Stimulated activated naive B cell treated with anti-CD40 and anti-IgM and Interleukin-4, amounts not matched to agents 10 μg/mL and 1 μg/mL and 100 μg/mL, for 72 hours (primary cell): Measurements from ENCODE around the gene KCP.

ENCODE experiments used
- ATAC-seq, 2 donors: fragments of 150-1000 bp; cut with Tn5 transposase; replicated peaks; 2 replicates each; pipeline ENCODE4 v1.10.0; 2021; ENCODE audit warnings: moderate library complexity in 1 of 2
- DNase-seq: peaks from one replicate; pipeline ENCODE4 v3.0.0; 2021
- H3K27ac Mint-ChIP-seq: one replicate; pipeline ENCODE4 v1.8.0; 2022; ENCODE audit warnings: mild to moderate bottlenecking, mixed read lengths
- H3K27me3 Mint-ChIP-seq, 2 donors: one replicate each; pipeline ENCODE4 v1.8.0; 2022; ENCODE audit warnings: mixed read lengths in 2 of 2
- H3K36me3 Mint-ChIP-seq, 2 donors: one replicate each; pipeline ENCODE4 v1.8.0; 2022; ENCODE audit warnings: mixed read lengths in 2 of 2, mild to moderate bottlenecking in 1 of 2
- H3K4me1 Mint-ChIP-seq, 2 donors: one replicate each; pipeline ENCODE4 v1.8.0; 2022; ENCODE audit warnings: mixed read lengths in 2 of 2, mild to moderate bottlenecking in 1 of 2
- H3K4me3 Mint-ChIP-seq, 2 donors: one replicate each; pipeline ENCODE4 v1.8.0; 2022; ENCODE audit warnings: mild to moderate bottlenecking in 2 of 2, mixed read lengths in 2 of 2, moderate library complexity in 1 of 2
- H3K9me3 Mint-ChIP-seq, 2 donors: one replicate each; pipeline ENCODE4 v1.8.0; 2022; ENCODE audit warnings: mixed read lengths in 2 of 2, mild to moderate bottlenecking in 1 of 2

KCP gene

GRCh38 chr7:128876586-128876977 is 33.9 kb downstream of the KCP start:
- Mint-ChIP-seq H3K27me3 (peaks cover 4 to 9% of the 10 kb centered on the region in 2 donors), H3K9me3 (no peaks in the 10 kb centered on the region), H3K36me3 (no peaks in the 10 kb centered on the region), H3K4me1 (no peaks in the 10 kb centered on the region), H3K27ac (no peak overlapping the region), H3K4me3 (no peak overlapping the region)
- DNase-seq (no peak), ATAC-seq (no peak)

DNA sequence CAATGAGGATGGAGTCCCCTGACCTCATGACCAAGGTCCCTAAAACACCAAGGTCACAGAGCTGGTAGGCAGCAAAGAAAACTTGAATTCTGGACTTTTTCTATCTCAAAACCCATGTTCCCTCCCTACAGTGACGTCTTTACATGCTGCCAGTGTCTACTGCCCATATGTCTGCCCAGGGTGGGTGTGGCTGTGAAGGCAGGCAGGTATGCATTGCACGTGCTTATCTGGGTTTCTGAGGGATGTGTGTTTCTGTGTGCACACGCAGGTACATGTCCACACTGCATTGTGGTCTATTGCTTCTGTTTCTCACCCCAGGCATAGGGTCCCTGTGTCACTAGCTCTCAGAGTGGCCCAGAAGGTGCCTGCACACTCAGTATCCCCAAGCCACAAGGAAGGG is 34.4 kb downstream of the KCP start:
- ATAC-seq (no peak), DNase-seq (no peak)
- Mint-ChIP-seq H3K27me3 (peaks cover 3 to 7% of the 10 kb centered on the region in 2 donors), H3K9me3 (no peaks in the 10 kb centered on the region), H3K27ac (no peak overlapping the region), H3K4me1 (no peaks in the 10 kb centered on the region), H3K4me3 (no peak overlapping the region), H3K36me3 (no peaks in the 10 kb centered on the region)

GRCh38 chr7:128875523-128875948 is 35.0 kb downstream of the KCP start:
- H3K27me3 Mint-ChIP-seq, result peaks cover 5 to 8% of the 10 kb centered on the region in 2 donors
- ATAC-seq (no peak), DNase-seq (no peak)
- H3K4me3 Mint-ChIP-seq, result no peak overlapping the region
- peaks cover 0 to 5% of the 10 kb centered on the region in 2 donors for H3K4me1 Mint-ChIP-seq
- H3K9me3 Mint-ChIP-seq, result no peaks in the 10 kb centered on the region
- no peak overlapping the region for H3K27ac Mint-ChIP-seq
- no peaks in the 10 kb centered on the region for H3K36me3 Mint-ChIP-seq

DNA sequence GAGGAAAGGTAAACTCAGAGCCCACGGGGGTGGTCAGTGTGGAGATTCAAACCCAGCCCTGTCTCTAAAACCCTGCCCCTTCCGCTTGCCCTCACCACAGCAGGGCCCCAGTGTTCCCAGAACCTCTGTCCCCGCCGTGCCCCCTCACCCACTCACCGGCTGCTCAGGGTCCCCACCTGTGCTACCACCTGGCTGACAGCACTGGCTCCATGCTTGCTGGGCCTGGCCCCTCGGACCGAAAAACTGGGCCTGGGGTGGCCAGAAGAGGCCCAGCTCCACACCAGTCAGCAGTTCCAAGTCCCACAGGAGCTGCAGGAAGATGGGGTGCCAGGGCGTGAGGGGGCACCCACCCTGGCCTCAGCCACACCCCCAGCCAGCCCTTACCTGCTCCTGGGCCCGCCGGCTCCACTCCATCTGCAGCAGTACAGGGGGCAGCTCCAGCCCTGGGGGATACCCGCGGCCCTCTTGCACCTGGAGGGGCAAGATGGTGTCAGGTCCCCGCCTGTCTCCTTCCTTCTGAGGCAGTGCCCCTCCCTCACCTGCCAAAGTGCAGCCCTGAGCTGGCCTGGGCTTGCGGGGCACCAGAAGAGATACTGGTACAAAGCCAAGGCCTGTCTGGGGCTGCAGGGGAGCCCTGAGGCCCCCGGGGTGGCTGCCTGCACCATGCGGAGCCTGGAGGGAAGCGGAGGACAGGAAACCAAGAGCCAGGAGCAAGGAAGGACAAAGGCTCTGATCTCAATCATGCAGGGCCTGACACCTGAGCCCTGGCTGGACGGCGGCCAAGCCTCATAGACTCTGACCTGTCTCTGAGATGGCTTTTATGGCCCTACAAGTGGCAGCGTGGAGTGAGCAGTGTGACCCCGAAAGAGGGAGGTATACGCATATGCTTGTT is 36.1 kb downstream of the KCP start:
- Mint-ChIP-seq H3K27ac (no peak overlapping the region), H3K36me3 (no peaks in the 10 kb centered on the region), H3K4me3 (no peak overlapping the region), H3K9me3 (no peaks in the 10 kb centered on the region), H3K27me3 (peaks cover 10 to 14% of the 10 kb centered on the region in 2 donors), H3K4me1 (peaks cover 4 to 13% of the 10 kb centered on the region in 2 donors)
- DNase-seq, result no peak
- no peak for ATAC-seq

GRCh38 chr7:128873234-128873633 is 37.3 kb downstream of the KCP start:
- H3K36me3 Mint-ChIP-seq, result peaks cover 6% of the 10 kb centered on the region in 2 donors
- ATAC-seq (no peak), DNase-seq (no peak)
- no peak overlapping the region for H3K27ac Mint-ChIP-seq
- H3K4me3 Mint-ChIP-seq, result no peak overlapping the region
- H3K4me1 Mint-ChIP-seq, result peaks cover 11 to 24% of the 10 kb centered on the region in 2 donors
- peaks cover 10 to 14% of the 10 kb centered on the region in 2 donors for H3K27me3 Mint-ChIP-seq
- no peaks in the 10 kb centered on the region for H3K9me3 Mint-ChIP-seq

DNA sequence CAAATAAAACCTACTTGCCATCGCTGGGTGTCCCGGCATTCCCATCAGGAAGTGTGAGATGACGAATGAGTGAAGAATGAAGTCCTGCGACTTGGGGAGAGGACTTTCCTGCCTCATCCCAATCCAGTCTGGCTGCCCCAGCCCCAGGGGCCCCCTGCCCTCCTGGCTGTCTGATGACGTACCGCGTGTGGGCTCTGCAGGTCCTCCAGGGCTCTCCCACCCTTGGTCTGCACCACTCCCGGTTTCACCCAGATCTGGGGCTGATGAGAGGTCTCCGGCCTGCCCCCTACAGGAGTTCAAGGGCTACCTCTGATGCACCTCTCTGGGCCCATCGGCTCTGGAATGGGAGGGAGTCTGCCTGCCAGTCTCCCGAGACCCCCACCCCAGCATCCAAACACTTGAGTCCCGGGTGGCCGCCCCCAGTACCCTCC is 38.1 kb downstream of the KCP start:
- no peak for ATAC-seq
- Mint-ChIP-seq H3K27ac (no peak overlapping the region), H3K9me3 (no peaks in the 10 kb centered on the region), H3K36me3 (peaks cover 10 to 11% of the 10 kb centered on the region in 2 donors), H3K27me3 (peaks cover 10 to 19% of the 10 kb centered on the region in 2 donors), H3K4me3 (no peak overlapping the region), H3K4me1 (peaks cover 14 to 31% of the 10 kb centered on the region in 2 donors)
- DNase-seq, result no peak

- DNase-seq (no peak), ATAC-seq (no peak)
- Mint-ChIP-seq H3K4me1 (peaks cover 22 to 39% of the 10 kb centered on the region in 2 donors), H3K36me3 (peaks cover 19 to 23% of the 10 kb centered on the region in 2 donors), H3K27ac (peak overlapping the region; percentile 71), H3K27me3 (peaks cover 10 to 19% of the 10 kb centered on the region in 2 donors), H3K9me3 (no peaks in the 10 kb centered on the region), H3K4me3 (peak overlapping the region in 1 of 2 donors; percentile 39)
Measured at GRCh38 chr7:128871050-128871449, 39.5 kb downstream of the KCP start.

DNA sequence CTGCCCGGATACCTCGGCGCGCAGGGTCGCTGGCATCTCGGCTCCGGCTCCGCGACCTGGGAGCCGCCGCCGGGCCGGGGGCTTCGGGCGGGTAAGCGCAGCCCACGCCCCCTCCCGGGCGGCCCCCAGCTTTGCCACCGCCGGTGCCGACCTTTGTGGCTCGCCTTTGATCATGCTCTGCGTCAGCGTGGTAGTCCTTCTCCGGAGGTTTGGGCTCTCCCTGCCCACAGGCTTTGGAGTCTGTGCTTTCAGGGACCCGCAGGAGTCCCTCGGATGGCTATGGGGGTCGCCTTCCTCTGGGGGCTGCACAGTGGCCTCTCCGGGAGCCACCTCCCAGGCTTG is 40.6 kb downstream of the KCP start:
- no peak overlapping the region for H3K27ac Mint-ChIP-seq
- peak; percentile 38 to 44 for ATAC-seq
- H3K4me1 Mint-ChIP-seq, result peaks cover 31 to 50% of the 10 kb centered on the region in 2 donors
- no peak for DNase-seq
- no peaks in the 10 kb centered on the region for H3K9me3 Mint-ChIP-seq
- H3K4me3 Mint-ChIP-seq, result peak overlapping the region; percentile 69 to 77
- H3K36me3 Mint-ChIP-seq, result peaks cover 29 to 34% of the 10 kb centered on the region in 2 donors
- peaks cover 10 to 19% of the 10 kb centered on the region in 2 donors for H3K27me3 Mint-ChIP-seq

DNA sequence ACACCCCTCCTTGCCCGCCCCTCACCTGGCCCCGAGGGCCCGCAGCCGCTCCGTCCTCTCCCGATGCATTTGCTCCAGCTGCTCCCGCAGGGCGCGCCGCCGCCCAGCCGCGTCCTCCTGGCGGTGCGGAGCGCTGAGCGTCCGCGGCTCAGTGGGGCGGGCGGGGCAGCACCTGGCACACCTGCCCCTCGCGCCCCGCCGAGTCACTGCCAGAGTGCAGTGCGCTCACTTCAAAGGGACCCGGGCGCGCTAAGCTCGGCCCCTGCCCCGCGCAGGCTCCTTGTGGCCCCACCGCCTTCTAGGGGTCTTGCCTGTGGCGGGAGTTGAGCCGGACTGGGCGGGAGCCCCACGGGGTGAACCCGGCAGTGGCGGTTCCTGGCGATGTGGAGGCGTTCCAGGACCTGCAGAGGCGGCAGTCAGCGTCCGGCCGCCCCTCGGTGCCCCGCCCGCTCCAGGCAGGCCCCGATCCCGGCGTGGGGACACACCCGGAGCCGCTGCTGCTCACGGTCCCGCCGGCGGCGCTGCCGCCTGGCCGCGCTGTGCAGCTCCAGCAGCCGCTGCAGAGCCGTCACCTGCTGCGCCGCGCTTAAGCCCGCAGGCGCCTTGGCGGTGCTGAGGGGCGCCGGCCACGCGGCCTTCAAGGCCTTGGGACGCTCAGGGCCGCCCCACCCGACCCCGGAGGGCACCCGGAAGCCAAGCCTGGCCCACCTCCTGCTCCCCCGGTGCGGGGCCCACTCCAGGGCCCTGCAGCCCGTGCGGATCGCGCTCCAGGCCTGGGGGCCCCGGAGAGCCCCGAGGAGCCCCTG is 41.2 kb downstream of the KCP start:
- peaks cover 10 to 19% of the 10 kb centered on the region in 2 donors for H3K27me3 Mint-ChIP-seq
- peaks cover 31 to 53% of the 10 kb centered on the region in 2 donors for H3K4me1 Mint-ChIP-seq
- peaks cover 29 to 35% of the 10 kb centered on the region in 2 donors for H3K36me3 Mint-ChIP-seq
- H3K9me3 Mint-ChIP-seq, result no peaks in the 10 kb centered on the region
- DNase-seq, result peak; percentile 32
- no peak overlapping the region for H3K27ac Mint-ChIP-seq
- H3K4me3 Mint-ChIP-seq, result peak overlapping the region; percentile 67 to 79
- peak; percentile 88 to 90 for ATAC-seq

DNA sequence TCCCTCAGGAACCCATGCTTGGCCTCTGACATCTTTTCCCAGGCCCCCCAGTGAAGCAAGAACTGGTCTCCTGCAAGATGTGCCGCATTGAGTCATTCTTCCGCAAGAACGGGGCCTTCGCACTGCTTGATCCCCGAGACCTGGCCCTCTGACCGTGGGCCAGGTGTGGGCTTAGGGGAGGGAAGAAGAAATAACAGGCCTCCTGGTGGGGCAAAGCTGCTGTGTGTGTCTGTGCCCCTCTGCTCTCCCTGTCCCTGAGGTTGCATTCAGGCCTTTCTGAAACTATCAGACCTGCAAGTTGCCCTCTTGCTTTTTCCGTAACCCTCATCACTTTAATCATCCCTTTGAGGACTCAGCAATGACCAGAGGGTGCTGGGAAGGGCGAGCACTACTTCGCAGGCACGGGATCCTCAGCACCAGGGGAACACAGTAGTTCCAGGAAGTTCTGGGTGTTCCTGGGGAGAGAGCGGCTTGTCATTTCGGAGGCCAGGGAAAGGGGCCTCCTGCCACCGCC is 41.8 kb downstream of the KCP start:
- H3K27me3 Mint-ChIP-seq, result peaks cover 10 to 19% of the 10 kb centered on the region in 2 donors
- peaks cover 29 to 35% of the 10 kb centered on the region in 2 donors for H3K36me3 Mint-ChIP-seq
- DNase-seq, result no peak
- ATAC-seq, result peak in 1 of 2 donors; percentile 4
- H3K4me1 Mint-ChIP-seq, result peaks cover 32 to 57% of the 10 kb centered on the region in 2 donors
- H3K9me3 Mint-ChIP-seq, result no peaks in the 10 kb centered on the region
- no peak overlapping the region for H3K27ac Mint-ChIP-seq
- peak overlapping the region; percentile 67 to 79 for H3K4me3 Mint-ChIP-seq

GRCh38 chr7:128867842-128868623 is 42.5 kb downstream of the KCP start:
- Mint-ChIP-seq H3K27ac (no peak overlapping the region), H3K36me3 (peaks cover 29 to 35% of the 10 kb centered on the region in 2 donors), H3K4me1 (peaks cover 33 to 60% of the 10 kb centered on the region in 2 donors), H3K9me3 (no peaks in the 10 kb centered on the region), H3K27me3 (peaks cover 10 to 19% of the 10 kb centered on the region in 2 donors), H3K4me3 (peak overlapping the region; percentile 62 to 79)
- DNase-seq (no peak), ATAC-seq (no peak)

DNA sequence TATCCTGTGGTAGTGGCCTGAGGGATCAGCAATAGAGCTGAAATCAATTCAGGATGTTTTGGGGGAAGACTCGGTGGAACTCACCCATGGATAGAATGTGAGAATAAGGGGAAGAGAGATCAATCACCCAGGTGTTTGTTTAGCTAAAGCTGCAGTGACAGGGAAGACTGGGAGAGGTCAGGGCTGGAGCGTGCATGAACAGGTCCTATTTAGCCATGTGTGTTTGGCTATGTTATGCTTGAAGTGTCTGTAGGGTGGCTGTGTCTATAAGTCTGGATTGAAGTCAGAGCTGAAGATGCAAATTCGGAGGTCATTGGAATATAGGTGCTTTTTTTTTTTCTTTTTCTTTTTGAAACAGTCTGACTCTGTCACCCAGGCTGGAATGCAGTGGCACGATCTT is 43.3 kb downstream of the KCP start:
- H3K27ac Mint-ChIP-seq, result no peak overlapping the region
- ATAC-seq (no peak), DNase-seq (no peak)
- H3K36me3 Mint-ChIP-seq, result peaks cover 32 to 39% of the 10 kb centered on the region in 2 donors
- peaks cover 36 to 64% of the 10 kb centered on the region in 2 donors for H3K4me1 Mint-ChIP-seq
- peaks cover 10 to 19% of the 10 kb centered on the region in 2 donors for H3K27me3 Mint-ChIP-seq
- H3K4me3 Mint-ChIP-seq, result no peak overlapping the region
- H3K9me3 Mint-ChIP-seq, result no peaks in the 10 kb centered on the region

DNA sequence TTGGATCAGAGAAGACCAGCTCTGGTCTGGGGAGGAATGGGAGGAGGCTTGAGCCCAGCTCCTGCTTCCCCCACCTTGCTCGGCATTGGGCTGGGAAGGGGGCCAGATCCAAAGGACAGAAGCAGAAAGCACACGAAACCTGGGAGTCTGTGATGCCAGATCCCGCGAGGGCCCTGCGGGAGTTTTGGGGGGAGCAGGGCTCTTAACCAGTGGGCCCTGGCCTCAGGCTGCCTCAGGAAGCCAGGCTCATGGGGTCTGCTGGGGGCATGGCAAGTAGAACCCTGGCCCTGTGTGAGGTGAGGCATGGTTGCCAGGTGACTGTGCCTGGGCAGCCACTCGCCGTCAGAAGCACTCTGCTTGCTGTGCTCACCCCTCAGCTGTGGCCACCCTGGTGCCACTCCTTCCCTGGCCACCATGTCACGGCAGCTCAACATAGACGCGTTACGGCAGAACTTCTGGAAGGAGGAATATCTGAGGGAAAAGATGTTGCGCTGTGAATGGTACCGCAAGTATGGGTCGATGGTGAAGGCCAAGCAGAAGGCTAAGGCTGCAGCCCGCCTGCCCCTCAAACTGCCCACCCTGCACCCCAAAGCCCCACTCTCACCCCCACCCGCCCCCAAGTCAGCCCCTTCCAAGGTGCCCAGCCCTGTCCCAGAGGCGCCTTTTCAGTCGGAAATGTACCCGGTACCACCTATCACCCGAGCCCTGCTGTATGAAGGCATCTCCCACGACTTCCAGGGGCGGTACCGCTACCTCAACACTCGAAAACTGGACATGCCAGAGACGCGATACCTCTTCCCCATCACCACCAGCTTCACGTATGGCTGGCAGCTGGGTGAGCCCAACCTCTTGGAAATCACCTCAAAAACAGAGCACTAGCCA is 44.3 kb downstream of the KCP start:
- H3K36me3 Mint-ChIP-seq, result peaks cover 32 to 39% of the 10 kb centered on the region in 2 donors
- no peak overlapping the region for H3K4me3 Mint-ChIP-seq
- no peaks in the 10 kb centered on the region for H3K9me3 Mint-ChIP-seq
- H3K27me3 Mint-ChIP-seq, result peaks cover 10 to 18% of the 10 kb centered on the region in 2 donors
- no peak for ATAC-seq
- H3K4me1 Mint-ChIP-seq, result peaks cover 39 to 67% of the 10 kb centered on the region in 2 donors
- H3K27ac Mint-ChIP-seq, result no peak overlapping the region
- DNase-seq, result no peak
